H9 (cell line): ENCODE results near the gene RGS6. TPM values are rescaled to one million over a fixed set of nuclear protein-coding genes. Genes with fewer than 3 reads are reported as not detected.

Experiments used
- DNase-seq: peaks from one replicate; pipeline ENCODE4 v3.0.0-alpha.2; 2017
- H2AFZ ChIP-seq: one replicate; pipeline ENCODE4 v1.6.1; 2013; ENCODE audit warnings: mild to moderate bottlenecking, low read length, control low read depth, moderate library complexity
- H2AK5ac ChIP-seq: 2 replicates; pipeline ENCODE4 v1.6.1; 2013; ENCODE audit warnings: low read length, control low read depth, mixed read lengths; ENCODE audit not compliant: insufficient read length
- H2BK120ac ChIP-seq: one replicate; pipeline ENCODE4 v1.6.1; 2013; ENCODE audit warnings: low read depth, mild to moderate bottlenecking, low read length, control low read depth, inconsistent platforms; ENCODE audit not compliant: poor library complexity, severe bottlenecking
- H2BK12ac ChIP-seq: 2 replicates; pipeline ENCODE4 v1.6.1; 2013; ENCODE audit warnings: low read length, control low read depth, mixed read lengths, low read depth; ENCODE audit not compliant: insufficient read length
- H2BK15ac ChIP-seq: 2 replicates; pipeline ENCODE4 v1.6.1; 2013; ENCODE audit warnings: low read depth, low read length, control low read depth
- H2BK20ac ChIP-seq: one replicate; pipeline ENCODE4 v1.6.1; 2013; ENCODE audit warnings: low read depth, mild to moderate bottlenecking, low read length, control low read depth, inconsistent platforms; ENCODE audit not compliant: poor library complexity, severe bottlenecking
- H2BK5ac ChIP-seq: 2 replicates; pipeline ENCODE4 v1.6.1; 2013; ENCODE audit warnings: low read length, control low read depth, mixed read lengths; ENCODE audit not compliant: insufficient read length
- H3K14ac ChIP-seq: 2 replicates; pipeline ENCODE4 v1.6.1; 2013; ENCODE audit warnings: low read length, control low read depth; ENCODE audit not compliant: insufficient read depth
- H3K18ac ChIP-seq: 2 replicates; pipeline ENCODE4 v1.6.1; 2013; ENCODE audit warnings: low read depth, mild to moderate bottlenecking, mixed read lengths, low read length, control low read depth; ENCODE audit not compliant: insufficient read length
- H3K23ac ChIP-seq: 2 replicates; pipeline ENCODE4 v1.6.1; 2013; ENCODE audit warnings: low read length, control low read depth, mixed read lengths, low read depth; ENCODE audit not compliant: insufficient read length
- H3K23me2 ChIP-seq: 2 replicates; pipeline ENCODE4 v1.6.1; 2013; ENCODE audit warnings: low read depth, mild to moderate bottlenecking, mixed read lengths, low read length, control low read depth; ENCODE audit not compliant: insufficient read length, poor library complexity, severe bottlenecking
- H3K27ac ChIP-seq: 2 replicates; pipeline ENCODE4 v1.5.1; 2013; ENCODE audit warnings: low read length, control low read depth, mixed read lengths, low read depth; ENCODE audit not compliant: insufficient read length
- H3K27me3 ChIP-seq: 2 replicates; pipeline ENCODE4 v1.6.1; 2013; ENCODE audit warnings: low read length, control low read depth, inconsistent platforms; ENCODE audit not compliant: insufficient read depth
- H3K4ac ChIP-seq: 2 replicates; pipeline ENCODE4 v1.6.1; 2013; ENCODE audit warnings: low read depth, mild to moderate bottlenecking, control low read depth, inconsistent platforms, low read length, moderate library complexity
- H3K4me1 ChIP-seq: 2 replicates; pipeline ENCODE4 v1.6.1; 2013; ENCODE audit warnings: low read length, control low read depth, inconsistent platforms; ENCODE audit not compliant: insufficient read depth
- H3K4me2 ChIP-seq: 2 replicates; pipeline ENCODE4 v1.6.1; 2013; ENCODE audit warnings: low read length, control low read depth, mixed read lengths; ENCODE audit not compliant: insufficient read length, insufficient read depth
- H3K56ac ChIP-seq: 2 replicates; pipeline ENCODE4 v1.6.1; 2013; ENCODE audit warnings: low read depth, mild to moderate bottlenecking, mixed read lengths, low read length, control low read depth; ENCODE audit not compliant: insufficient read length
- H3K79me1 ChIP-seq: 2 replicates; pipeline ENCODE4 v1.6.1; 2013; ENCODE audit warnings: low read depth, mild to moderate bottlenecking, moderate library complexity, low read length, control low read depth, inconsistent platforms; ENCODE audit not compliant: insufficient read depth, poor library complexity, severe bottlenecking
- H3K79me2 ChIP-seq: 2 replicates; pipeline ENCODE4 v1.6.1; 2013; ENCODE audit warnings: low read length, control low read depth, inconsistent platforms; ENCODE audit not compliant: insufficient read depth
- H3K9ac ChIP-seq: 2 replicates; pipeline ENCODE4 v1.6.1; 2013; ENCODE audit warnings: low read length, control low read depth, mixed read lengths; ENCODE audit not compliant: insufficient read length; ENCODE audit errors: extremely low read depth
- H3K9me3 ChIP-seq: one replicate; pipeline ENCODE4 v1.6.1; 2013; ENCODE audit warnings: low read depth, low read length, inconsistent platforms; ENCODE audit not compliant: control insufficient read depth
- H3T11ph ChIP-seq: one replicate; pipeline ENCODE4 v1.6.1; 2013; ENCODE audit warnings: mild to moderate bottlenecking, low read length, control low read depth, inconsistent platforms
- H4K20me1 ChIP-seq: one replicate; pipeline ENCODE4 v1.6.1; 2013; ENCODE audit not compliant: control insufficient read depth, insufficient read length, insufficient read depth
- H4K5ac ChIP-seq: 2 replicates; pipeline ENCODE4 v1.6.1; 2013; ENCODE audit warnings: low read depth, mild to moderate bottlenecking, mixed read lengths, low read length, control low read depth; ENCODE audit not compliant: insufficient read length
- H4K8ac ChIP-seq: replicated peaks from 2 replicates; pipeline ENCODE4 v1.6.1; 2013; ENCODE audit warnings: low read length, control low read depth, mixed read lengths, low read depth; ENCODE audit not compliant: insufficient read length
- H4K91ac ChIP-seq: 2 replicates; pipeline ENCODE4 v1.6.1; 2013; ENCODE audit warnings: low read depth, mild to moderate bottlenecking, moderate library complexity, mixed read lengths, low read length, control low read depth; ENCODE audit not compliant: insufficient read length
- H3K27ac Mint-ChIP-seq, 3 experiments: 2 replicates in 2 of 3; 3 replicates in 1 of 3; pipeline ENCODE4 v1.8.0; 2020 to 2021; ENCODE audit warnings: mixed read lengths in 3 of 3, mild to moderate bottlenecking in 1 of 3, moderate library complexity in 1 of 3
- H3K27me3 Mint-ChIP-seq: 2 replicates; pipeline ENCODE4 v1.8.0; 2021; ENCODE audit warnings: low read depth, mild to moderate bottlenecking, moderate library complexity, mixed read lengths
- H3K36me3 Mint-ChIP-seq, 3 experiments: 2 replicates in 2 of 3; 3 replicates in 1 of 3; pipeline ENCODE4 v1.8.0; 2020 to 2021; ENCODE audit warnings: low read depth in 3 of 3, mixed read lengths in 3 of 3; ENCODE audit not compliant: insufficient read depth in 1 of 3
- H3K4me1 Mint-ChIP-seq, 2 experiments: 2 replicates each; pipeline ENCODE4 v1.8.0; 2020; ENCODE audit warnings: mixed read lengths in 2 of 2
- H3K4me3 Mint-ChIP-seq, 2 experiments: 2 replicates in 1 of 2; 3 replicates in 1 of 2; pipeline ENCODE4 v1.8.0; 2020 to 2021; ENCODE audit warnings: mild to moderate bottlenecking in 2 of 2, mixed read lengths in 2 of 2, moderate library complexity in 1 of 2
- H3K9me3 Mint-ChIP-seq, 2 experiments: 2 replicates in 1 of 2; 3 replicates in 1 of 2; pipeline ENCODE4 v1.8.0; 2020; ENCODE audit warnings: mild to moderate bottlenecking in 2 of 2, mixed read lengths in 2 of 2, moderate library complexity in 1 of 2
- CTCF ChIP-seq: fragments of 200-600 bp; sonication (generic); conservative IDR thresholded peaks from 3 replicates; pipeline ENCODE4 v1.8.0; 2021; ENCODE audit warnings: antibody characterized with exemption, mild to moderate bottlenecking
- whole genome bisulfite sequencing: extraction: QIAGEN DNeasy Blood & Tissue Kit; methylation state at CpG from one replicate; pipeline ENCODE4 v1.1.7; 2013; ENCODE audit warnings: missing lambda C conversion rate, low lambda C conversion rate, mixed read lengths; ENCODE audit not compliant: insufficient read length; ENCODE audit errors: extremely low coverage; 5-methylcytosine and 5-hydroxymethylcytosine counted together
- total RNA-seq: library from RNA; stranded (reverse); gene quantifications from 2 replicates; pipeline ENCODE4 v1.2.1, GENCODE V29; 2021

RGS6 gene
- total RNA-seq, 1 experiment from 2014 or later = 3.0 TPM

GRCh38 chr14:72614891-72615415, 682.7 kb downstream of the RGS6 start:
- H2AFZ ChIP-seq = no peak overlapping the region
- peaks cover 12% of the 10 kb centered on the region for H3K27me3 Mint-ChIP-seq
- no peaks in the 10 kb centered on the region for H3K79me2 ChIP-seq
- no peak overlapping the region for H2BK20ac ChIP-seq
- no peaks in the 10 kb centered on the region for H3K79me1 ChIP-seq
- no peak overlapping the region for H3K27ac Mint-ChIP-seq
- H3K27ac ChIP-seq = no peak overlapping the region
- H3K4me1 ChIP-seq = peaks cover 4% of the 10 kb centered on the region; the same call in 1 of the 2 replicates
- H3K23me2 ChIP-seq = no peaks in the 10 kb centered on the region
- no peak overlapping the region for H2BK12ac ChIP-seq
- WGBS = no CpG with 5 or more reads among the region's 11 CpGs
- H4K8ac ChIP-seq = no peak overlapping the region
- peaks cover 5 to 19% of the 10 kb centered on the region in 2 experiments; a peak in 3 of 4 replicates for H3K4me1 Mint-ChIP-seq
- no peak overlapping the region for H3K23ac ChIP-seq
- no peaks in the 10 kb centered on the region for H3K27me3 ChIP-seq
- no peak overlapping the region for H3K56ac ChIP-seq
- H2BK5ac ChIP-seq = no peak overlapping the region
- H3T11ph ChIP-seq = no peak overlapping the region
- H3K4me2 ChIP-seq = no peak overlapping the region
- no peak overlapping the region for H3K4me3 Mint-ChIP-seq
- no peak overlapping the region for H3K4ac ChIP-seq
- H2AK5ac ChIP-seq = no peak overlapping the region
- no peak overlapping the region for H2BK15ac ChIP-seq
- H2BK120ac ChIP-seq = no peak overlapping the region
- H3K9ac ChIP-seq = no peak overlapping the region
- H3K36me3 Mint-ChIP-seq = no peaks in the 10 kb centered on the region
- H3K9me3 ChIP-seq = no peaks in the 10 kb centered on the region
- no peak for TF ChIP-seq CTCF
- H3K14ac ChIP-seq = no peak overlapping the region
- DNase-seq = no peak
- no peaks in the 10 kb centered on the region for H4K20me1 ChIP-seq
- no peak overlapping the region for H4K5ac ChIP-seq
- H3K18ac ChIP-seq = no peak overlapping the region
- H3K9me3 Mint-ChIP-seq = no peaks in the 10 kb centered on the region
- no peak overlapping the region for H4K91ac ChIP-seq
